ENCODE measurements around the gene LY6G6D. TPM values are rescaled to one million over a fixed set of nuclear protein-coding genes. Genes with fewer than 3 reads are reported as not detected.

Gene LY6G6D
- total and polyA plus RNA-seq, 12 donors, result not detected

DNA sequence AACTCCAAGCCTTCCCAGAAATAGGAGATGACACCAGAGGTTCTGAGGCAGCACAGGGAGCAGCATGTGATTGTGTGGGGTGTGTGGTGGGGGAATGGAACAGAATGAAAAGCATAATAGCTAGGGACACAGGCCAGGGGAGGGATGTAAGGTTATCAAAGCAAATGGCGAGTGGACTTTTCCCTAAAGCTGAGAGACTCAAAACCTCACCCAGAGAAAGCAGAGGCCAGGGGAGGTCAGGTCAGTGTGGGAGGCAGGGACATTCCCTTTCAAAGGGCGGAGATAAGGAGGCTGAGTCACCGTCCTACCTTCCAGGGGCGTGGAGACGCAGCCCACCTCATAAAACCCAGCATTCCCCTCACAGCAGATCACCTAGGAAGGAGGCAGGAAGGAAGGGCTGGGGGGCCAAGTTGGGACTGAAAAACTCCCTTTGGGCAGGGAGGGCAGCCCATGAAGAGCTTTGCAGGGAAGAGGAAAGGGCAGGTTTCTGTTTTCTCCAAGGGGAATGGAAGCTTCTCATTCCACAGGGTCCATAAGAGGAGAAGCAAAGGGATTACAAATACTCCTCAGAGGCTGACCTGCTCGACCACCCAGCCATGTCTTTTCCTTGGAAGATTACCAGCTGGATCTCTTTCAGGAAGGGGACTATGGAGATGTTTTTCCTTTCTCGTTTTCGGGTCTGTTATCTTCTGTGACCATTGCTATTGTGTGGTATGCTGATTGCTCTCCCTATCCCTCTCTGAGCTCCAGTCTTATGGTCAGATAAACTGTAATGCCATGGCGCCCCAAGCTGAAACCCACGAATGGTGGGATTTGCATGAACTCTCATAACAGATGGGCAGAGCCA is 24.7 kb upstream of the LY6G6D start:
- TF ChIP-seq, protein P1, sequence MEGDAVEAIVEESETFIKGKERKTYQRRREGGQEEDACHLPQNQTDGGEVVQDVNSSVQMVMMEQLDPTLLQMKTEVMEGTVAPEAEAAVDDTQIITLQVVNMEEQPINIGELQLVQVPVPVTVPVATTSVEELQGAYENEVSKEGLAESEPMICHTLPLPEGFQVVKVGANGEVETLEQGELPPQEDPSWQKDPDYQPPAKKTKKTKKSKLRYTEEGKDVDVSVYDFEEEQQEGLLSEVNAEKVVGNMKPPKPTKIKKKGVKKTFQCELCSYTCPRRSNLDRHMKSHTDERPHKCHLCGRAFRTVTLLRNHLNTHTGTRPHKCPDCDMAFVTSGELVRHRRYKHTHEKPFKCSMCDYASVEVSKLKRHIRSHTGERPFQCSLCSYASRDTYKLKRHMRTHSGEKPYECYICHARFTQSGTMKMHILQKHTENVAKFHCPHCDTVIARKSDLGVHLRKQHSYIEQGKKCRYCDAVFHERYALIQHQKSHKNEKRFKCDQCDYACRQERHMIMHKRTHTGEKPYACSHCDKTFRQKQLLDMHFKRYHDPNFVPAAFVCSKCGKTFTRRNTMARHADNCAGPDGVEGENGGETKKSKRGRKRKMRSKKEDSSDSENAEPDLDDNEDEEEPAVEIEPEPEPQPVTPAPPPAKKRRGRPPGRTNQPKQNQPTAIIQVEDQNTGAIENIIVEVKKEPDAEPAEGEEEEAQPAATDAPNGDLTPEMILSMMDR (IDR thresholded peaks at IDR 0.05), result no peak
- ATAC-seq (peak in 3 of 8 donors; percentile 32 to 49 (median 40)), DNase-seq (no peak)
- WGBS, 2 donors, result 65 to 75% methylated on average over 10 of the region's 10 CpGs
- Histone ChIP-seq H3K27ac (no peak overlapping the region), H3K9me3 (no peaks in the 10 kb centered on the region), H3K4me3 (no peak overlapping the region), H3K27me3 (no peaks in the 10 kb centered on the region), H3K36me3 (peaks cover 5 to 100% (median 75%) of the 10 kb centered on the region in 9 donors), H3K4me1 (peaks cover 0 to 4% (median 0%) of the 10 kb centered on the region in 9 donors)
- intact Hi-C loops (cut with DNase I), result no loop called here

GRCh38 chr6:31691078-31691463 is 24.1 kb upstream of the LY6G6D start:
- no peak overlapping the region for H3K4me3 ChIP-seq
- no peak overlapping the region for H3K27ac ChIP-seq
- H3K36me3 ChIP-seq, result peaks cover 5 to 100% (median 77%) of the 10 kb centered on the region in 9 donors
- no peak for DNase-seq
- TF ChIP-seq, protein P1 (IDR thresholded peaks at IDR 0.05), result no peak
- WGBS, 2 donors, result 89 to 92% methylated on average over 6 of the region's 6 CpGs
- no peaks in the 10 kb centered on the region for H3K27me3 ChIP-seq
- no peaks in the 10 kb centered on the region for H3K9me3 ChIP-seq
- ATAC-seq, result no peak
- peaks cover 0 to 4% (median 0%) of the 10 kb centered on the region in 9 donors for H3K4me1 ChIP-seq
- intact Hi-C loops (cut with DNase I), result no loop called here

DNA sequence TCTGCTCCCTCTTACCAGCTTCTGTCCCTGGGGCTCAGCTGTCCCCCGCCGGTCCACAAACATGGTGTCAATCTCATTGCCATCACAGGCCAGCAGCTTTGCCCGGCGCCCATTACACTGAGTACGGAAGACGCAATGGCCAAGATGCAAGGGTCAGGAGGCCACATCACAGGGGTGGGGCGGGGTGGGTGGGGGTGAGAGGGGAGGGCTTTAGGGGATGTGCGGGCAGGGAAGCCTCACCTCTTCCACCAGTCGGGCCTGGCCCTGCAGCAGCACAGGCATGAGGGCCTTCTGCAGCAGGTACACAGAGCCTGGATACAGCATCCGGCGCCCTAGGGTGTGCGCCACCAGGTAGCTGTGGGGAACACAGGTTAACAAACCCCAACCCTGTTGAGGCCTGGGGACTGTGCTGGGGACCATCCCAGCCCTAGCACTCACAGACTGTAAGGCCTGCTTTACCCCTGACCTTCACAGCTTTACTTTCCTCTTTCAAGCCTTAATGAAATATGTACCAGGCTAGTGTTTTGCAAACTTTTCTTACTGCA is 23.5 kb upstream of the LY6G6D start:
- H3K27ac ChIP-seq, result no peak overlapping the region
- H3K9me3 ChIP-seq, result no peaks in the 10 kb centered on the region
- 94 to 95% methylated on average over 12 of the region's 12 CpGs for WGBS, 2 donors
- TF ChIP-seq, protein P1 (IDR thresholded peaks at IDR 0.05), result no peak
- peaks cover 0 to 4% (median 0%) of the 10 kb centered on the region in 9 donors for H3K4me1 ChIP-seq
- peaks cover 5 to 100% (median 79%) of the 10 kb centered on the region in 9 donors for H3K36me3 ChIP-seq
- no peak for ATAC-seq
- no peaks in the 10 kb centered on the region for H3K27me3 ChIP-seq
- intact Hi-C loops (cut with DNase I), result no loop called here
- no peak for DNase-seq
- H3K4me3 ChIP-seq, result no peak overlapping the region

DNA sequence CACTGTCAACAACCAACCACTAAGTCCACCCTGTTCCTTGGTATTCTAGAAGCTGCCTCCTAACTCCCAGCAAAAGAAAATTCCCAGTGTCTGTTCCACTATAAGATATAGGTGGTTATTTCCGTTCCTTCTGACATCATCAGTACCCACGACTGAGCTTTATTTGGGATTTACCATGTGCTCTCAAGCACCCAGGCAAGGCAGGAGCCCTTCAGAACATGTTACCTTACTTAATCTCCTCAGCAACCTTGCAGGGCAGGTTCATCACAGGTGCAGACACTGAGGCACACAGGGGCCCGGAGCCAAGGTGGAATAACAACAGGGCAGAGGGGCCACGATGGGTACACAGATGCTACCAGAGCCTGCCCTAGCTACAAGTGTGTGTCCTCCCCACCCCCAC is 22.8 kb upstream of the LY6G6D start:
- intact Hi-C loops (cut with DNase I), result no loop called here
- no peaks in the 10 kb centered on the region for H3K27me3 ChIP-seq
- H3K4me1 ChIP-seq, result peaks cover 0 to 4% (median 0%) of the 10 kb centered on the region in 9 donors
- H3K4me3 ChIP-seq, result no peak overlapping the region
- ATAC-seq, result no peak
- H3K27ac ChIP-seq, result no peak overlapping the region
- TF ChIP-seq, protein P1 (IDR thresholded peaks at IDR 0.05), result no peak
- peaks cover 1 to 100% (median 75%) of the 10 kb centered on the region in 9 donors for H3K36me3 ChIP-seq
- DNase-seq, result no peak
- no peaks in the 10 kb centered on the region for H3K9me3 ChIP-seq
- 79 to 89% methylated on average over 4 of the region's 4 CpGs for WGBS, 2 donors

Data from heart right ventricle (tissue), 16 donors.